ENCODE results near the gene SPPL2B. TPM values are rescaled to one million over a fixed set of nuclear protein-coding genes. Genes with fewer than 3 reads are reported as not detected.

Gene SPPL2B
- total and polyA plus RNA-seq, 9 of the 15 experiments (the other 6 are each of a cell fraction or from before 2014, with no cell fraction given), result 0.20 to 81.2 (median 15.1) TPM

DNA sequence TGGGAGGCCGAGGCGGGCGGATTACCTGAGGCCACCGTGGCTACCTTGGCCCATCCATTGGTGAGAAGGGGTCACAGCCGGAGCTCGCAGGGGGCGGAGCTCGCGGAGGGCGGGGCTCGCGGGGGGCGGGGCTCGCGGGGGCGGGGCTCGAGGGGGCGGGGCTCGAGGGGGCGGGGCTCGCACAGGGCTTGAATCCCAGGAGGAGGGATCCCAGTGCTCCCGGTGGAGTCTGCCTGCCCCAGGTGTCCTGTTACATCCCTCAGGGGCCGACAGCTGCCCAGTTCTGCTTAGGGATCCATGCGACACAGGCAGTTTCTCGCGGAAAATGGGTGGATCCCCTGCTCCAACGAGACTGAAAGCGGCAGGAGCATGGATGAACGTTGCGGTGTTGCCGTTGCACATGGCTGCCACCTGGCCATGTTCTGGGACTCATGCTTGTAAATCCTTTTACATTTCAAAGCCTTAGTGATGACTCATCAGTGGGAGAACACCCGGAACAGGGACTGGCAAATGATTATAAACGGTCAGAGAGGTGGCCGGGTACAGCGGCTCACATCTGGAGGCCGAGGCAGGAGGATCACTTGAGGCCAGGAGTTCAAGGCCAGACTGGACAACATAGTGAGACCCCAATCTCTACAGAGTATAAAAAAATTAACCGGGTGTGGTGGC is 56.7 kb downstream of the SPPL2B start (continued):
- peak in 1 of 2 experiments; percentile 20; a peak in 1 of 4 replicates for TF ChIP-seq RAD21 (CRISPR knock-in tag; conservative IDR thresholded peaks at IDR 0.05 in 1 of 2, IDR thresholded peaks at IDR 0.05 in 1 of 2)
- TF ChIP-seq, protein P1, sequence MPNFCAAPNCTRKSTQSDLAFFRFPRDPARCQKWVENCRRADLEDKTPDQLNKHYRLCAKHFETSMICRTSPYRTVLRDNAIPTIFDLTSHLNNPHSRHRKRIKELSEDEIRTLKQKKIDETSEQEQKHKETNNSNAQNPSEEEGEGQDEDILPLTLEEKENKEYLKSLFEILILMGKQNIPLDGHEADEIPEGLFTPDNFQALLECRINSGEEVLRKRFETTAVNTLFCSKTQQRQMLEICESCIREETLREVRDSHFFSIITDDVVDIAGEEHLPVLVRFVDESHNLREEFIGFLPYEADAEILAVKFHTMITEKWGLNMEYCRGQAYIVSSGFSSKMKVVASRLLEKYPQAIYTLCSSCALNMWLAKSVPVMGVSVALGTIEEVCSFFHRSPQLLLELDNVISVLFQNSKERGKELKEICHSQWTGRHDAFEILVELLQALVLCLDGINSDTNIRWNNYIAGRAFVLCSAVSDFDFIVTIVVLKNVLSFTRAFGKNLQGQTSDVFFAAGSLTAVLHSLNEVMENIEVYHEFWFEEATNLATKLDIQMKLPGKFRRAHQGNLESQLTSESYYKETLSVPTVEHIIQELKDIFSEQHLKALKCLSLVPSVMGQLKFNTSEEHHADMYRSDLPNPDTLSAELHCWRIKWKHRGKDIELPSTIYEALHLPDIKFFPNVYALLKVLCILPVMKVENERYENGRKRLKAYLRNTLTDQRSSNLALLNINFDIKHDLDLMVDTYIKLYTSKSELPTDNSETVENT (CRISPR knock-in tag; IDR thresholded peaks at IDR 0.05), result no peak
- no peak for TF ChIP-seq NR1H2 (CRISPR knock-in tag; IDR thresholded peaks at IDR 0.05)
- TF ChIP-seq PHTF2 (CRISPR knock-in tag; IDR thresholded peaks at IDR 0.05), result no peak
- peak; percentile 81 for TF ChIP-seq CC2D1A (IDR thresholded peaks at IDR 0.05)
- TF ChIP-seq, protein P2, sequence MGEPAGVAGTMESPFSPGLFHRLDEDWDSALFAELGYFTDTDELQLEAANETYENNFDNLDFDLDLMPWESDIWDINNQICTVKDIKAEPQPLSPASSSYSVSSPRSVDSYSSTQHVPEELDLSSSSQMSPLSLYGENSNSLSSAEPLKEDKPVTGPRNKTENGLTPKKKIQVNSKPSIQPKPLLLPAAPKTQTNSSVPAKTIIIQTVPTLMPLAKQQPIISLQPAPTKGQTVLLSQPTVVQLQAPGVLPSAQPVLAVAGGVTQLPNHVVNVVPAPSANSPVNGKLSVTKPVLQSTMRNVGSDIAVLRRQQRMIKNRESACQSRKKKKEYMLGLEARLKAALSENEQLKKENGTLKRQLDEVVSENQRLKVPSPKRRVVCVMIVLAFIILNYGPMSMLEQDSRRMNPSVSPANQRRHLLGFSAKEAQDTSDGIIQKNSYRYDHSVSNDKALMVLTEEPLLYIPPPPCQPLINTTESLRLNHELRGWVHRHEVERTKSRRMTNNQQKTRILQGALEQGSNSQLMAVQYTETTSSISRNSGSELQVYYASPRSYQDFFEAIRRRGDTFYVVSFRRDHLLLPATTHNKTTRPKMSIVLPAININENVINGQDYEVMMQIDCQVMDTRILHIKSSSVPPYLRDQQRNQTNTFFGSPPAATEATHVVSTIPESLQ (CRISPR knock-in tag; IDR thresholded peaks at IDR 0.05), result no peak
- no peak for TF ChIP-seq ZBTB17 (CRISPR knock-in tag; IDR thresholded peaks at IDR 0.05)
- no peak for TF ChIP-seq HMG20A (CRISPR knock-in tag; conservative IDR thresholded peaks at IDR 0.05)
- TF ChIP-seq CBX1 (IDR thresholded peaks at IDR 0.05; ENCODE audit: low read depth), result peak; percentile 97
- no peak for TF ChIP-seq GTF2E2 (tag; IDR thresholded peaks at IDR 0.05)

All from K562 (cell line).